HepG2 (cell line): Measurements from ENCODE around the gene DNAJC11. TPM values are rescaled to one million over a fixed set of nuclear protein-coding genes. Genes with fewer than 3 reads are reported as not detected.

Experiments used
- AKAP8 ChIP-seq: sonication (generic); formaldehyde crosslinking; IDR thresholded peaks from 2 replicates; pipeline ENCODE4 v1.5.1; 2020; ENCODE audit warnings: mild to moderate bottlenecking, missing genetic modification reagents
- CBX2 ChIP-seq, 2 experiments: fragments of 200-600 bp in 1 of 2; sonication (generic); formaldehyde crosslinking in 1 of 2; IDR thresholded peaks; 2 replicates each; pipeline versions ENCODE4 v1.7.0 to v1.8.1; 2018 to 2022; ENCODE audit warnings: low read depth in 2 of 2, low read length in 1 of 2, mild to moderate bottlenecking in 1 of 2, missing genetic modification reagents in 1 of 2
- FOXJ3 ChIP-seq: sonication (generic); formaldehyde crosslinking; IDR thresholded peaks from 2 replicates; pipeline ENCODE4 v1.4.0; 2020; ENCODE audit warnings: missing genetic modification reagents, mild to moderate bottlenecking, borderline replicate concordance
- GATAD1 ChIP-seq: IDR thresholded peaks from 2 replicates; pipeline ENCODE4 v1.6.1; 2016; ENCODE audit warnings: missing genetic modification reagents, missing compliant biosample characterization
- HBP1 ChIP-seq: IDR thresholded peaks from 2 replicates; pipeline ENCODE4 v1.6.1; 2016; ENCODE audit warnings: low read depth, control low read depth
- HNRNPK ChIP-seq: fragments of 200-400 bp; formaldehyde crosslinking; IDR thresholded peaks from 2 replicates; pipeline ENCODE4 v1.6.1; 2018; ENCODE audit warnings: low read length, low read depth, moderate library complexity, mild to moderate bottlenecking; ENCODE audit not compliant: poor library complexity, severe bottlenecking
- HOXA7 ChIP-seq: sonication (generic); formaldehyde crosslinking; IDR thresholded peaks from 2 replicates; pipeline ENCODE4 v1.8.1; 2022; ENCODE audit warnings: mild to moderate bottlenecking, missing genetic modification reagents, moderate library complexity
- IRF2 ChIP-seq: IDR thresholded peaks from 2 replicates; pipeline ENCODE4 v1.6.1; 2018; ENCODE audit warnings: missing genetic modification reagents, missing compliant biosample characterization
- MTF2 ChIP-seq: sonication (generic); formaldehyde crosslinking; IDR thresholded peaks from 2 replicates; pipeline ENCODE4 v1.5.0; 2020; ENCODE audit warnings: missing genetic modification reagents, borderline replicate concordance
- NFATC3 ChIP-seq: sonication (generic); formaldehyde crosslinking; IDR thresholded peaks from 2 replicates; pipeline ENCODE4 v1.5.1; 2020; ENCODE audit warnings: mild to moderate bottlenecking, missing genetic modification reagents
- RAD21 ChIP-seq: fragments of 450-650 bp; formaldehyde crosslinking; IDR thresholded peaks from 2 replicates; pipeline ENCODE4 v1.5.0; 2020; ENCODE audit warnings: mild to moderate bottlenecking
- SCMH1 ChIP-seq: sonication (generic); formaldehyde crosslinking; IDR thresholded peaks from 2 replicates; pipeline ENCODE4 v1.9.0; 2021; ENCODE audit warnings: missing genetic modification reagents, mild to moderate bottlenecking, borderline replicate concordance
- SP4 ChIP-seq: sonication (generic); formaldehyde crosslinking; IDR thresholded peaks from 2 replicates; pipeline ENCODE4 v1.8.1; 2023; ENCODE audit warnings: mild to moderate bottlenecking, missing genetic modification reagents
- YEATS2 ChIP-seq: sonication (generic); formaldehyde crosslinking; IDR thresholded peaks from 2 replicates; pipeline ENCODE4 v1.4.0; 2020; ENCODE audit warnings: missing genetic modification reagents, borderline replicate concordance
- ZBTB7A ChIP-seq: sonication (generic); formaldehyde crosslinking; IDR thresholded peaks from 2 replicates; pipeline ENCODE4 v1.8.0; 2022; ENCODE audit warnings: mild to moderate bottlenecking, missing genetic modification reagents
- ZNF552 ChIP-seq: sonication (generic); formaldehyde crosslinking; IDR thresholded peaks from 2 replicates; pipeline ENCODE4 v1.9.0; 2022; ENCODE audit warnings: missing genetic modification reagents, mild to moderate bottlenecking, borderline replicate concordance
- ZNF709 ChIP-seq: sonication (generic); formaldehyde crosslinking; IDR thresholded peaks from 2 replicates; pipeline ENCODE4 v1.5.0; 2020; ENCODE audit warnings: mild to moderate bottlenecking, missing genetic modification reagents
- ZNF879 ChIP-seq: sonication (generic); formaldehyde crosslinking; IDR thresholded peaks from 2 replicates; pipeline ENCODE4 v1.8.1; 2023; ENCODE audit warnings: missing genetic modification reagents
- polyA plus RNA-seq, 8 experiments: library from polyadenylated mRNA; depleted of rRNA in 3 of 8; stranded (reverse) in 7 of 8; unstranded in 1 of 8; fragments of >200 nt; fragmentation: Illumina TruSeq in 4 of 8; extraction: Trizol in 4 of 8; gene quantifications; 2 replicates each; pipeline versions ENCODE4 v1.2.1 to v1.2.3, GENCODE V29; 2011 to 2016; ENCODE audit warnings: low read depth in 4 of 8, missing spikeins in 1 of 8, mixed read lengths in 1 of 8; ENCODE audit not compliant: insufficient read depth in 1 of 8
- total RNA-seq, 5 experiments: library from RNA; depleted of rRNA; stranded (reverse); fragments of >200 nt; fragmentation: Illumina TruSeq; extraction: Trizol; gene quantifications; 2 replicates each; pipeline ENCODE4 v1.2.3, GENCODE V29; 2016; ENCODE audit warnings: low read depth in 1 of 5
- TF ChIP-seq, protein P1 (sequence below): IDR thresholded peaks from 2 replicates; pipeline ENCODE4 v1.6.1; 2016; ENCODE audit warnings: mild to moderate bottlenecking, missing biosample characterization, missing genetic modification reagents
- TF ChIP-seq, protein P2 (sequence below): sonication (generic); formaldehyde crosslinking; IDR thresholded peaks from 2 replicates; pipeline ENCODE4 v1.5.0; 2020; ENCODE audit warnings: missing genetic modification reagents, mild to moderate bottlenecking, borderline replicate concordance
- TF ChIP-seq, protein P3 (sequence below): IDR thresholded peaks from 2 replicates; pipeline ENCODE4 v1.6.1; 2016
- TF ChIP-seq, protein P4 (sequence below): sonication (generic); formaldehyde crosslinking; IDR thresholded peaks from 2 replicates; pipeline ENCODE4 v1.8.0; 2022; ENCODE audit warnings: missing genetic modification reagents, mild to moderate bottlenecking, inconsistent platforms, borderline replicate concordance
- TF ChIP-seq, protein P5 (sequence below): sonication (generic); formaldehyde crosslinking; IDR thresholded peaks from 2 replicates; pipeline ENCODE4 v1.4.0; 2020; ENCODE audit warnings: mild to moderate bottlenecking, missing genetic modification reagents

Gene DNAJC11
- total and polyA plus RNA-seq, 2 of the 13 experiments (the other 11 are each of a cell fraction or from before 2014, with no cell fraction given) = 25.1 to 47.6 TPM

DNA sequence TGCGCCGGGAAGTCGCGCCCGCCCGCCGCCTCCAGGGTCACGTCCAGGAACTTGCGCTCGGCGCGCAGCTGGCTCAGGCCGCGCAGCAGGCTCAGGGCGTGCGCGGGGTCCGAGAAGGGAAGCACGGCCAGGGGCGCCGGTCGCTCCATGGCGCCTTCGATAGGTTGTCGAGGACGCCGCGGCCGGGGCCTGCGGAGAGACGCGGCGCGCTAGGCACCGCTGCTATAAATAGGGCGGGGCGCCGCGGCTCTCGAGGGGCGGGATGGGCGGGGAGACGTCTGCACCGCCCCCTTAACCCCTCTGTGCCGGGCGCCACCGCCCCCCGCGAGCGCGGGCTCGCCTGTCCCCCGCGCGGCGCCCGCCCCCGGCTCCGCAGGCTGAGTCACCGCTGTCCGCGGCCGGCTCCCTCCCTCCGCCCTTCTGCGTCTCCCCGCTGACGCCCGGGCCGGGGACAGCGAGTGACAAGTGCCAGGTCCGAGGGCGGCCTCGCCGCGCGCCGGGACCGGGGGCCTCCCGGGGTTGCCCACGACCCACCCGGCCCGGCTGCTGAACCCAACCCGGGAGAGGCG, 98.9 kb downstream of the DNAJC11 start, which contains the start of gene KLHL21 (continued):
- TF ChIP-seq, protein P1, sequence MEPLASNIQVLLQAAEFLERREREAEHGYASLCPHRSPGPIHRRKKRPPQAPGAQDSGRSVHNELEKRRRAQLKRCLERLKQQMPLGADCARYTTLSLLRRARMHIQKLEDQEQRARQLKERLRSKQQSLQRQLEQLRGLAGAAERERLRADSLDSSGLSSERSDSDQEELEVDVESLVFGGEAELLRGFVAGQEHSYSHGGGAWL = peak; percentile 74; the same call in 1 of the 2 replicates
- 0 out of 2 replicates have a peak, but pooled peaks have one; percentile 9 for TF ChIP-seq GATAD1 (CRISPR knock-in tag)
- no peak for TF ChIP-seq HBP1
- TF ChIP-seq AKAP8 (CRISPR knock-in tag) = peak; percentile 88
- peak; percentile 21 for TF ChIP-seq HNRNPK
- no peak for TF ChIP-seq FOXJ3 (CRISPR knock-in tag)
- no peak; the same call in 1 of the 2 replicates for TF ChIP-seq IRF2 (CRISPR knock-in tag)
- no peak for TF ChIP-seq YEATS2 (CRISPR knock-in tag)
- TF ChIP-seq ZBTB7A (CRISPR knock-in tag) = no peak
- TF ChIP-seq, protein P2, sequence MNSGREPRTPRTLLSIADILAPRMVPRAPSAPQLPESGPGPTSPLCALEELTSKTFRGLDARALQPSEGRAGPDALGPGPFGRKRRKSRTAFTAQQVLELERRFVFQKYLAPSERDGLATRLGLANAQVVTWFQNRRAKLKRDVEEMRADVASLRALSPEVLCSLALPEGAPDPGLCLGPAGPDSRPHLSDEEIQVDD (CRISPR knock-in tag) = no peak
- TF ChIP-seq, protein P3, sequence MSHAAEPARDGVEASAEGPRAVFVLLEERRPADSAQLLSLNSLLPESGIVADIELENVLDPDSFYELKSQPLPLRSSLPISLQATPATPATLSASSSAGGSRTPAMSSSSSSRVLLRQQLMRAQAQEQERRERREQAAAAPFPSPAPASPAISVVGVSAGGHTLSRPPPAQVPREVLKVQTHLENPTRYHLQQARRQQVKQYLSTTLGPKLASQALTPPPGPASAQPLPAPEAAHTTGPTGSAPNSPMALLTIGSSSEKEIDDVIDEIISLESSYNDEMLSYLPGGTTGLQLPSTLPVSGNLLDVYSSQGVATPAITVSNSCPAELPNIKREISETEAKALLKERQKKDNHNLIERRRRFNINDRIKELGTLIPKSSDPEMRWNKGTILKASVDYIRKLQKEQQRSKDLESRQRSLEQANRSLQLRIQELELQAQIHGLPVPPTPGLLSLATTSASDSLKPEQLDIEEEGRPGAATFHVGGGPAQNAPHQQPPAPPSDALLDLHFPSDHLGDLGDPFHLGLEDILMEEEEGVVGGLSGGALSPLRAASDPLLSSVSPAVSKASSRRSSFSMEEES (CRISPR knock-in tag) = no peak
- peak; percentile 89 for TF ChIP-seq ZNF709
- no peak for TF ChIP-seq HOXA7 (CRISPR knock-in tag)
- peak; percentile 88 for TF ChIP-seq SP4
- no peak for TF ChIP-seq CBX2 (IDR thresholded peaks at IDR 0.05; ENCODE audit: low read depth, low read length)
- TF ChIP-seq CBX2 (CRISPR knock-in tag; IDR thresholded peaks at IDR 0.05; ENCODE audit: low read depth) = no peak
- no peak for TF ChIP-seq ZNF552 (CRISPR knock-in tag)
- no peak for TF ChIP-seq SCMH1 (CRISPR knock-in tag)
- peak; percentile 23; the same call in 1 of the 2 replicates for TF ChIP-seq RAD21 (CRISPR knock-in tag)
- TF ChIP-seq, protein P4, sequence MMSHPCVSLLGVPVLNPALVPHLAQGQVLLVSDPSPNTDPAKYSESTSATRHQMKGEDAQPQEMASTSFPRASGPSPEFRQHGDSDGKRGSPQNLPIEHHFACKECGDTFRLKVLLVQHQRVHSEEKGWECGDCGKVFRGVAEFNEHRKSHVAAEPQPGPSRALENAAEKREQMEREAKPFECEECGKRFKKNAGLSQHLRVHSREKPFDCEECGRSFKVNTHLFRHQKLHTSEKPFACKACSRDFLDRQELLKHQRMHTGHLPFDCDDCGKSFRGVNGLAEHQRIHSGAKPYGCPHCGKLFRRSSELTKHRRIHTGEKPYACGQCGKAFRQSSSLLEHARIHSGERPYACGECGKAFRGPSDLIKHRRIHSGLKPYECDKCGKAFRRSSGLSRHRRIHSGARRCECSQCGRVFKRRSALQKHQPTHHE = no peak
- TF ChIP-seq, protein P5, sequence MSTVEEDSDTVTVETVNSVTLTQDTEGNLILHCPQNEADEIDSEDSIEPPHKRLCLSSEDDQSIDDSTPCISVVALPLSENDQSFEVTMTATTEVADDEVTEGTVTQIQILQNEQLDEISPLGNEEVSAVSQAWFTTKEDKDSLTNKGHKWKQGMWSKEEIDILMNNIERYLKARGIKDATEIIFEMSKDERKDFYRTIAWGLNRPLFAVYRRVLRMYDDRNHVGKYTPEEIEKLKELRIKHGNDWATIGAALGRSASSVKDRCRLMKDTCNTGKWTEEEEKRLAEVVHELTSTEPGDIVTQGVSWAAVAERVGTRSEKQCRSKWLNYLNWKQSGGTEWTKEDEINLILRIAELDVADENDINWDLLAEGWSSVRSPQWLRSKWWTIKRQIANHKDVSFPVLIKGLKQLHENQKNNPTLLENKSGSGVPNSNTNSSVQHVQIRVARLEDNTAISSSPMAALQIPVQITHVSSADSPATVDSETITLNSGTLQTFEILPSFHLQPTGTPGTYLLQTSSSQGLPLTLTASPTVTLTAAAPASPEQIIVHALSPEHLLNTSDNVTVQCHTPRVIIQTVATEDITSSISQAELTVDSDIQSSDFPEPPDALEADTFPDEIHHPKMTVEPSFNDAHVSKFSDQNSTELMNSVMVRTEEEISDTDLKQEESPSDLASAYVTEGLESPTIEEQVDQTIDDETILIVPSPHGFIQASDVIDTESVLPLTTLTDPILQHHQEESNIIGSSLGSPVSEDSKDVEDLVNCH (CRISPR knock-in tag) = no peak
- TF ChIP-seq MTF2 (CRISPR knock-in tag) = no peak
- TF ChIP-seq ZNF879 = no peak
- TF ChIP-seq NFATC3 (CRISPR knock-in tag) = no peak
